ENCODE measurements around the gene ARFGAP1.
A peak's percentile ranks its signal among the peaks of the same experiment; 100 is the strongest.

Gene ARFGAP1

GRCh38 chr20:63272105-63273058 lies at the start of gene ARFGAP1:
Gene ARFGAP1 (plus strand): TSS chr20:63272813. CDS start chr20:63275581, 2,768 bp downstream.
- peak; percentile 88 to 89 for DNase-seq

GRCh38 chr20:63223121-63223825 lies 49.3 kb upstream of the ARFGAP1 start:
- DNase-seq, result peak; percentile 31 to 50

GRCh38 chr20:63223826-63224207 lies 48.8 kb upstream of the ARFGAP1 start:
- DNase-seq, result no peak

DNA sequence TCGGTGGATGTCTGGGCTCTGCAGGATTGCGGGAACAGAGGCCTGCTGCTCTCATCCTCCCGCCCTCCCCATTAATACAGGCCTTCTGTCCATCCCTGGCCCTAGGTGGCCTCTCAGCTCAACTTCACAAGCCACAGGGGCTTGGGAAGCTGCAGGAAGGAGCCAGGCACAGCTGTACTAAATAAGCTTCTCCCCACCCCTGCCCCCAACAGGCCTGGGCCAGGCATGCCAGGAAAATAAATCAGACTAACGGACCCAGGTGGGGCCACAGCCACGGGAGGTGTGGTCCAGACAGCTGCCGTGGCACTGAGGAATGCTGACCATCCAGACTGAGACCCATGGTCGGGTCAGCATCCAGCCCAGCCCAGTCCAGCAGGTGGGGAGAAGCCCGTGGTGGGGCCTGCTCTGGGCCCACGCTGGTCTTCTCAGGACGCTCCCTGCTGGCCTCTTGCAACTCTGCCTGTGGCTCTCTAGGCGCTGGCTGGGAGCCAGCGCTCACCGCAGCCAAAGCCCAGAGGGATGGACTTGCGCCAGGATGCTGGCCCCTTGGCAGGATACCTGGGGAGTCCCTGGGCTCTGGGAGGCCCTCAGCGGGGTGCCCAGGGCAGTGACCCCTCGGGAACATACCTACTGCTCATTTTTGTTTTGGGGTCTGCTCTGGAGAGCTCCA lies 48.1 kb upstream of the ARFGAP1 start:
- DNase-seq, result no peak

GRCh38 chr20:63225082-63225454 lies 47.5 kb upstream of the ARFGAP1 start:
- DNase-seq, result no peak

GRCh38 chr20:63226042-63226943 lies 46.3 kb upstream of the ARFGAP1 start:
- no peak for DNase-seq

GRCh38 chr20:63227260-63227659 lies 45.4 kb upstream of the ARFGAP1 start:
- no peak for DNase-seq

DNA sequence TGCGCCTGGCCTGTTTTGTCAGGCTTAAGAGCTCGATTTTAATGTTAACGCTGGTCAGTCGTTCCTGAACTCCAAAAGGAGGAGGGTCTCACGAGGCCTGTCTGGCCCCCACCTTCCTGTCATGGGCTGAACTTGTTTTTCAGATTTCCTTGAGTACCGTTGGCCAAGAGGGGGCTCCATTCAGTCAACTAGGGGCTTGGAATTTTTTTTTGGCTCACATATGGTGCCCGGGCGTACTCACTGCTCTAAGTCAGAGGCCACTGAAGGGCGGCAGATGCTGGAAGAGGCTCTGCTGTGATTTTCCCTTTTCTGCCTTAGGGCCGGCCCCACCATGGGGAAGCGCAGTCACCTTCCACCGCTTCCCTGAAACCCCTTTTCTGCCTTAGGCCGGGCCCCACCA lies 43.8 kb upstream of the ARFGAP1 start:
- DNase-seq, result no peak

DNA sequence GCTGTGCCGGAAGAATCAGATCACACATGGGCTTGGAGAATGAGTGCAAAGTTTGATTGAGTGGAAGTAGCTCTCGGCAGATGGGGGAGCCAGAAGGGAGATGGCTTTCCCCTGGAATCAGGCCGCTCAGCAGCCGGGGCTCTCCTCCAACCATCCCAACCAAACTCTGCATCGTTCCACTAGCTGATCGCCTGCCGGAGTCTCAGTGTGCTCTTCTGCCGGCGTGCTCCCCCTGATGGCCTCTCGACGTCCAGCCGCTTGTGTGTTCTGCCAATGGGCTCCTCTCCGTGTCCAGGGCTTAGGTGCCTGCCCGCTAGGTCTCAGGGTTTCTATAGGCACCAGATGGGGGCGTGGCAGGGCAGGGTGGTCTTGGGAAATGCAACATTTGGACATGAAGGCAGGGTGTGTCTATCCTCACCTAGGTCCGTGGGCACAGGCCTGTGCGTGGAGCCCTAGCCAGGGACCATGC lies 41.8 kb upstream of the ARFGAP1 start:
- DNase-seq, result no peak

GRCh38 chr20:63232235-63233060 lies 40.2 kb upstream of the ARFGAP1 start:
- no peak for DNase-seq

GRCh38 chr20:63233061-63233344 lies 39.6 kb upstream of the ARFGAP1 start:
- DNase-seq, result no peak

DNA sequence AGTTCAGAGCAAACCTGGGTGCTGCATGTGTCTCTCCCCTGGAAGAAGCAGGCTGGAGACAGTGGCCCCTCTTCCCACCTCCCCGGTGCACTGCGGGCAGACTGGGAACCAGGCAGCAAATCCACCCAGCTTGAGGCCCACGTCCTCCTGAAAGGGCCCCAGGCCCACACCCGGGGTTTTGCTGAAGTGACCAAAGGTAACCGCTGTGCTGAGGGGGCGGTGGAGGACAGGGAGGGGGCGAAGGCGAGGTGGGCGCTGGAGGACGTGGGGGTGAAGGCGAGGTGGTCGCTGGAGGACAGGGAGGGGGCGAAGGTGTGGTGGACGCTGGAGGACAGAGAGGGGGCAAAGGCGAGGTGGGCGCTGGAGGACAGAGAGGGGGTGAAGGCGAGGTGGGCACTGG lies 38.7 kb upstream of the ARFGAP1 start:
- no peak for DNase-seq

DNA sequence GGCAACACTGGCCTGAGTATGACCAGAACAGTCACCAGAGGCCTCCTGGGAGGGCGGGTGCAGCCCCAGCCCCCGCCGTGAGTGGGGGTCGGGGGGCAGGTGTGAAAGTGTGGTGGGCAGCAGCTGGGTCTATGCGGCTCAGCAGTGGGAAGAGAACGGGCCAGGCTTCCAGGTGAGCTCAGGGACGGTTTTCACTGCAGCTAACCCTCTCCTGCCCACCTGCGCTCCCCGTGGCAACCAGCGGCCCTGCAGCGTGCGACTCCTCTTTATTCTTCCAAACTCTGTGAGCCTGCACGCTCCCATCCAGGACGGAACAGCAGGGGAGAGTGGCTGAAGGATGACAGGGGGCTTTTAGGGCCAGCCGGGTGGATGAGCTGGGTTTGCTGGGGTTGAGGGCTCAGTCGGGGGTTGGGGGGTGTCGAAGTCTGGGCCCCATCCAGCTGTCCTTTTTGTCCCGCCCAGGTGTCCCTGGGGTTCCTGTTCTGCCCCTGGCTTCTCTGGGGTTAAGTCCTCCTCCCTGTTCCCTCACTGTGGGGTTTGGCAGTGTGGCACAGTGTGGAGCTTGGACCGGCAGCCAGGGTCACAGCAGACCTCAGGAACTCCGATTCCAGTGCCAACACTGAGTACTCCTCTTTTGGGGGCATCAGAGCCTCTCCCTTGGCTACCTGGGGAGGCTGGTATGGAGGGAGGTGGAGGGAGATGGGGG lies 37.8 kb upstream of the ARFGAP1 start:
- peak in 1 of 2 donors; percentile 9 for DNase-seq

- DNase-seq, result no peak
Measured at GRCh38 chr20:63235399-63235983, 37.1 kb upstream of the ARFGAP1 start, which contains the start of gene BIRC7. Gene BIRC7 (plus strand): TSS chr20:63235905. CDS start chr20:63236097, 192 bp downstream.

DNA sequence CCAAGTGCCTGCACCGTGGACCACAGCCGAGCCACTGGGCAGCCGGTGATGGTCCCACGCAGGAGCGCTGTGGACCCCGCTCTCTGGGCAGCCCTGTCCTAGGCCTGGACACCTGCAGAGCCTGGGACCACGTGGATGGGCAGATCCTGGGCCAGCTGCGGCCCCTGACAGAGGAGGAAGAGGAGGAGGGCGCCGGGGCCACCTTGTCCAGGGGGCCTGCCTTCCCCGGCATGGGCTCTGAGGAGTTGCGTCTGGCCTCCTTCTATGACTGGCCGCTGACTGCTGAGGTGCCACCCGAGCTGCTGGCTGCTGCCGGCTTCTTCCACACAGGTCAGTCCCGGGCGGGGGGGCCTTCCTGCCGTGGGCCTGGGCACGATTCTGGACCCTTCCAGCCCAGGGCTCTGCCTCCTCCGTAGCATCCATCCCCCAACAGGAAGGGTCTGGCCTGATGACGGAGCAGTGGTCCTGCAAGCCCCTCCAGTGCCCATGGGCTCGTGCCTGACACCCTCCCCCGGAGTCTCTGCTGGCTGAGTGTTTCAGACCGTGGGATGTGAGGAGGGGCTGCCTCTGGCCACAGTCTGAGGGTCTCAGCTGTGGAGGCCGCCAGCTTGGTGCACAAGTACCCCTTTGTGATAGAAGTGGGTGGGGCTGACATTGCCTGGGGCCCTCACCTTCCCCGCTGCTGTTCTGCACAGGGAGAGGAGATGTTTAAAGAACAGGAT lies 36.3 kb upstream of the ARFGAP1 start:
- no peak for DNase-seq

- DNase-seq, result no peak
Measured at GRCh38 chr20:63238031-63238430, 34.6 kb upstream of the ARFGAP1 start.

DNA sequence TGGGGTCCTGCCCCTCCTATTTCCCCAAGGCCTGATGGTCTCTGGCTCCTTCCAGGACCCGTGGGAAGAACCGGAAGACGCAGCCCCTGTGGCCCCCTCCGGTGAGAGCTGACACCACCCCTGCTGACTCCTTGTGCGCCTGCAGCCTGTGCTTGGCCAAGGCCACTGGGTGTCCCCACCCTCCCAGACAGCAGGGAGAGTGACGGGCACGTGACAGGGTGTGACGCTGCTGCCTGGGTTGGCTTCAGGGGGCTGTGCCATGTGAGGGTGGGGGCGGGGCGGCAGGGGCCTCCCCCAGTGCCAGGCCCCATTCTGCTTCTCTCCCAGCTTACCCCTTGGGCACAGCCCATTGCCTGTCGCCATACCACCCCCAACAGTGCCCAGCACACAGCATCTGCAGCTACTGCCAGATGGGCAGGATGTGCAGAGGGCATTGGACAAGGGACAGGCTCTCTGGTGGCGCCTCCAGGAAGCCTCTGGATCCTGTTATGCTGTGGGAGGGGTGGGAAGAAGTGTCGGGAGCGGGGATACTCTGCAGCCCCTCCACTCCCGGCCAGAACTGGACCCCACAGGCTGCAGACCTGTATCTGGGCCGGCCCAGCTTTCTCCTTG lies 34.0 kb upstream of the ARFGAP1 start:
- DNase-seq, result no peak

DNA sequence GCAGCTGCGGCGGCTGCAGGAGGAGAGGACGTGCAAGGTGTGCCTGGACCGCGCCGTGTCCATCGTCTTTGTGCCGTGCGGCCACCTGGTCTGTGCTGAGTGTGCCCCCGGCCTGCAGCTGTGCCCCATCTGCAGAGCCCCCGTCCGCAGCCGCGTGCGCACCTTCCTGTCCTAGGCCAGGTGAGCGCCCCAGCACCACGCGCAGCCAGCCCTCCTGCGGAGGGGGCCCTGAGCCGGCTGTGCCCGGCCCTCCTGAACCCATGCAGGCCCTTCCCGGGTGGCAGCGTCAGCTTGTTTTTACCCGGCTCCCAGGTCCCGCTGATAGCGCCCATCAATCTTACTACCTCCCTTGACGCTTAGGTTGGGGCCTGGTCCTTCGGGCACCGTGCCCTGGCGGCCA lies 33.2 kb upstream of the ARFGAP1 start:
- no peak for DNase-seq

- DNase-seq, result no peak
Measured at GRCh38 chr20:63240004-63240403, 32.6 kb upstream of the ARFGAP1 start.

Data from CD4-positive, alpha-beta T cell treated with Interleukin-1 beta for 1 hour (primary cell).